A673 (cell line): Measurements from ENCODE around the gene FOXN4.

ENCODE experiments used
- EZH2 ChIP-seq: fragments of 200-600 bp; sonication (generic); IDR thresholded peaks from 2 replicates; pipeline ENCODE4 v1.6.1; 2017; ENCODE audit warnings: borderline replicate concordance, low read depth, mild to moderate bottlenecking, mixed read lengths, antibody characterized with exemption, low read length; ENCODE audit not compliant: poor library complexity, severe bottlenecking
- TF ChIP-seq, protein P1 (sequence below): fragments of 300-800, 200-600 bp; sonication (generic); conservative IDR thresholded peaks from 2 replicates; pipeline ENCODE4 v1.5.1; 2017; ENCODE audit warnings: low read depth, mild to moderate bottlenecking, antibody characterized with exemption, low read length, moderate library complexity, mixed read lengths

DNA sequence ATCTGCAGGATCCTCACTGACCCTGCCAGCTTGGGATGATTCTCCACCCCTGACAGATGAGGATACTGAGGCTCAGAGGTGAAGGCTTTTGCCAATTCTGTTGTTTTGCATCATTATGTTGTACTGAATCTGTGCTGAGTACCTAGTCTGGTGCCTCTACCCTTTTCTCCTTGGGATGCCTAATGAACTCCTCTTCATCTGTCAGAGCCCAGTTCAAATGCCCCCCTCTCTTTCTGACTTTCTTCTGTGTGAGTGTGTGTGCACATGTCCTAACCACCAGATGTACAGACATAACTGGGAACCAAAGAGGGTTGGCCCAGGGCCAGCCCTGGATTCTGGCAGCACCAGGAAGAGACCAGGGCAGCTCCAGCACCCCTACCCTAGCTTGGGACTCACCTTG lies 22.8 kb downstream of the FOXN4 start:
- TF ChIP-seq, protein P1, sequence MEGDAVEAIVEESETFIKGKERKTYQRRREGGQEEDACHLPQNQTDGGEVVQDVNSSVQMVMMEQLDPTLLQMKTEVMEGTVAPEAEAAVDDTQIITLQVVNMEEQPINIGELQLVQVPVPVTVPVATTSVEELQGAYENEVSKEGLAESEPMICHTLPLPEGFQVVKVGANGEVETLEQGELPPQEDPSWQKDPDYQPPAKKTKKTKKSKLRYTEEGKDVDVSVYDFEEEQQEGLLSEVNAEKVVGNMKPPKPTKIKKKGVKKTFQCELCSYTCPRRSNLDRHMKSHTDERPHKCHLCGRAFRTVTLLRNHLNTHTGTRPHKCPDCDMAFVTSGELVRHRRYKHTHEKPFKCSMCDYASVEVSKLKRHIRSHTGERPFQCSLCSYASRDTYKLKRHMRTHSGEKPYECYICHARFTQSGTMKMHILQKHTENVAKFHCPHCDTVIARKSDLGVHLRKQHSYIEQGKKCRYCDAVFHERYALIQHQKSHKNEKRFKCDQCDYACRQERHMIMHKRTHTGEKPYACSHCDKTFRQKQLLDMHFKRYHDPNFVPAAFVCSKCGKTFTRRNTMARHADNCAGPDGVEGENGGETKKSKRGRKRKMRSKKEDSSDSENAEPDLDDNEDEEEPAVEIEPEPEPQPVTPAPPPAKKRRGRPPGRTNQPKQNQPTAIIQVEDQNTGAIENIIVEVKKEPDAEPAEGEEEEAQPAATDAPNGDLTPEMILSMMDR: no peak
- no peak for TF ChIP-seq EZH2
